ENCODE results near the gene MRPL38.
A peak's percentile ranks its signal among the peaks of the same experiment; 100 is the strongest.

GRCh38 chr17:75856062-75856756 lies 48.5 kb downstream of the MRPL38 start:
- TF ChIP-seq CTCF (IDR thresholded peaks at IDR 0.05): no peak; the same call in 1 of the 2 replicates
- TF ChIP-seq EP300 (IDR thresholded peaks at IDR 0.05; ENCODE audit: borderline replicate concordance in 1 of 2, low read depth in 1 of 2, low read length in 1 of 2): no peak
- no peak for TF ChIP-seq EZH2phosphoT487 (IDR thresholded peaks at IDR 0.05; ENCODE audit: borderline replicate concordance, low read depth)
- no peak for TF ChIP-seq RFX5 (IDR thresholded peaks at IDR 0.05; ENCODE audit: low read length)
- TF ChIP-seq GABPA (IDR thresholded peaks at IDR 0.05; ENCODE audit: low read depth): no peak
- TF ChIP-seq RAD21 (IDR thresholded peaks at IDR 0.05; ENCODE audit: low read length): peak; percentile 58; the same call in 1 of the 2 replicates
- TF ChIP-seq PBX3 (IDR thresholded peaks at IDR 0.05): no peak
- TF ChIP-seq MAX (IDR thresholded peaks at IDR 0.05; ENCODE audit: low read depth): no peak
- no peak for TF ChIP-seq RXRA (IDR thresholded peaks at IDR 0.05; ENCODE audit: borderline replicate concordance, low read depth)
- TF ChIP-seq USF2 (IDR thresholded peaks at IDR 0.05; ENCODE audit: borderline replicate concordance, low read depth, low read length): no peak
- TF ChIP-seq NFIC (IDR thresholded peaks at IDR 0.05; ENCODE audit: borderline replicate concordance): no peak
- no peak for TF ChIP-seq SMC3 (IDR thresholded peaks at IDR 0.05; ENCODE audit: low read depth, low read length)
